Vagina (tissue), 2 donors: ENCODE results near the gene PRIM2. TPM values are rescaled to one million over a fixed set of nuclear protein-coding genes. Genes with fewer than 3 reads are reported as not detected.
"Not testable (repeated sequence)": the region's sequence is repeated elsewhere in the genome, so short reads cannot be mapped to it uniquely, and the experiment has no call there.

ENCODE experiments used
- DNase-seq, 2 donors: peaks; one replicate each; pipeline ENCODE4 v3.0.0-alpha.2; 2017; ENCODE audit errors: extremely low spot score in 2 of 2
- H3K27ac ChIP-seq: fragments of 200-600 bp; sonication (generic); one replicate; pipeline ENCODE4 v1.5.1; 2019
- H3K27me3 ChIP-seq: fragments of 200-600 bp; sonication (generic); one replicate; pipeline ENCODE4 v1.5.1; 2019
- H3K36me3 ChIP-seq, 2 donors: fragments of 200-600 bp; sonication (generic); one replicate each; pipeline ENCODE4 v1.5.1; 2017 to 2019
- H3K4me1 ChIP-seq: fragments of 200-600 bp; sonication (generic); one replicate; pipeline ENCODE4 v1.5.1; 2019
- H3K4me3 ChIP-seq, 2 donors: fragments of 200-600 bp; sonication (generic); 1 replicate in 1 of 2; 2 replicates in 1 of 2; pipeline ENCODE4 v1.5.1; 2016 to 2019
- H3K9me3 ChIP-seq: fragments of 200-600 bp; sonication (generic); one replicate; pipeline ENCODE4 v1.5.1; 2019
- POLR2A ChIP-seq, 2 donors: fragments of 450-650 bp; IDR thresholded peaks; one replicate each; pipeline ENCODE4 v1.6.1; 2017; ENCODE audit warnings: antibody characterized with exemption in 2 of 2, mild to moderate bottlenecking in 2 of 2, moderate library complexity in 2 of 2
- POLR2AphosphoS5 ChIP-seq, 2 donors: sonication (generic); formaldehyde crosslinking; IDR thresholded peaks; one replicate each; pipeline ENCODE4 v1.9.0; 2017; ENCODE audit warnings: antibody characterized with exemption in 2 of 2, mild to moderate bottlenecking in 2 of 2, low read depth in 1 of 2; ENCODE audit not compliant: insufficient read depth in 1 of 2
- intact Hi-C: fragments of 100-400 bp; cut with DNase I; formaldehyde crosslinking; loops from one replicate; pipeline ENCODE4 v1.15.1; 2023
- total RNA-seq: library from RNA; depleted of rRNA; stranded (reverse); fragments of >200 nt; gene quantifications from one replicate; pipeline ENCODE4 v1.2.3, GENCODE V29; 2016
- TF ChIP-seq, protein P1 (sequence below), 3 experiments: fragments of 450-650 bp in 2 of 3; fragments of 200-600 bp in 1 of 3; sonication (generic) in 1 of 3; IDR thresholded peaks; one replicate each; pipeline ENCODE4 v1.5.1; 2017 to 2019; ENCODE audit warnings: antibody characterized with exemption in 3 of 3, mild to moderate bottlenecking in 2 of 3, moderate library complexity in 2 of 3

The PRIM2 gene
- total RNA-seq, 1 donor from 2014 or later, result 6.9 TPM

DNA sequence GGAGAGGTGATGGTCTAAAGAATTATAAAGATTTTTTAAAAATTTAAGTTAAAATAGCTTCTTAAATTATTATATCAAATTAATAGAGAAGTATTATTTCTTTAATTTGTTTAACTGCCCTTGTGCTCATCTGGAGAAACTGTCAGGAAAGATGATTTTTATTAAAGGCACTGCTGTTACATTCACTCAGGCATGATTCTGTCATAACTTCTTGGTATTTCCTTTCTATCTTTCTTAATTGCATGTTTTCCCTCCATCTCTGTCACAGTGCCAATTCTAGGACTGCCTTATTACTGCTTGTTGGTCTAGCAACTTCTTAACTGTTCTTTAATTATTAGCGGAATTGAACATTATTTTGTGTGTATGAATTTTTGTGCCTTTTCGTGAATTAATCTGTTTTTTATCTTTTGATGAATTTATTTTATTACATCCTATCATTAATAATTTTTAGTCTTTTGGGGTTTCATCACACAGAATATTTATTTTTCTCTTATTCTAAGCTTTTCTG is 47.7 kb downstream of the PRIM2 start:
- intact Hi-C loops, H3K36me3 ChIP-seq, H3K27me3 ChIP-seq, DNase-seq, H3K9me3 ChIP-seq, H3K27ac ChIP-seq, H3K4me1 ChIP-seq, H3K4me3 ChIP-seq: not testable (repeated sequence)

DNA sequence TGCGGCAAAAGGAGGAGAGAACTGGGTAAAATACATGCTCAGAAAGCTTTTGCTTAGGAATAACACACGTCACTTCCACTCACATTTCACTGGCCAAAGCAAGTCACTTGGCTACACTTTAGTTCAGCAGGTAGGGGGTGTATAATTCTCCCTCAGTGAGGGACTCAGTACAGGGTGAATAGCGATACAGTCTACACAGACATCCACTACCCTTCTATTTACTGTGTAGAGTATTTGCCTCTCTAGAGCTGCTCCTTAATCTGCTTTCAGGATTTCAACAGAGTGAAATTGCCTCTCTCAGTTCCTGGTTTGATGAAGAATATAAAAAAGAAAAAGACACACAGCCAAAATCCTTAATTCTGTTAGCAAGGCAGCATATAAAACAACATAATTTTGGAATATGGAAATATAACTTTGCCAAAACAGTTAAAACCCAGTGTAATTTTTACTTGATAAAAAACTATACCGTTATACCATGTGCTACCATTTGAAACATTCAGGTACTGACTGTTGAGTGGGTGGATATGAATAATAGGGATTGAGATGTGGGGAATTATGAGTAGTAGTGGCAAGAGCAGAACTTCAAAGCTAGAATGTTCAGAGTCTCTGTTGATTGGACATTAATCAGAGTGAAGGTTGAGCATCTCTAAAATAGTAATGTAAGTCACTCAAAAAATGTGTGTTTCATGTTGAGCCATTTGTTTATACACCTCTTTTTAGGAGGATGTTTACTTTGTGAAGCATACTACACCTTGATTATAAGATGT is 51.7 kb downstream of the PRIM2 start:
- H3K9me3 ChIP-seq, intact Hi-C loops, H3K4me3 ChIP-seq, H3K36me3 ChIP-seq, H3K27me3 ChIP-seq, H3K4me1 ChIP-seq, H3K27ac ChIP-seq, DNase-seq: not testable (repeated sequence)

GRCh38 chr6:57371779-57372178 is 54.3 kb downstream of the PRIM2 start:
- H3K36me3 ChIP-seq, DNase-seq, H3K9me3 ChIP-seq, intact Hi-C loops, H3K4me1 ChIP-seq, H3K27me3 ChIP-seq, H3K4me3 ChIP-seq, H3K27ac ChIP-seq: not testable (repeated sequence)

DNA sequence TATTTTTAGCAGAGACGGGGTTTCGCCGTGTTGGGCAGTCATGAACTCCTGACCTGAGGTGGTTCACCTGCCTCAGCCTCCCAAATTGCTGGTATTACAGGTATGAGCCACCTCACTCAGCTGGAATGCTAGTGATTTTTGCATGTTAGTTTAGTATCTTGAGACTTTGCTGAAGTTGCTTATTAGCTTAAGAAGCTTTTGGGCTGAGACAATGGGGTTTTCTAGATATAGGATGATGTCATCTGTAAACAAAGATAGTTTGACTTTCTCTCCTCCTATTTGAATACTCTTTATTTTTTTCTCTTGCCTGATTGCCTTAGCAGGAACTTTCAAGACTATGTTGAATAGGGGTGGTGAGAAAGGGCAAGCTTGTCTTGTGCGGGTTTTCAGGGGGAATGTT is 57.3 kb downstream of the PRIM2 start:
- intact Hi-C loops, H3K4me3 ChIP-seq, H3K4me1 ChIP-seq, DNase-seq, H3K27me3 ChIP-seq, H3K27ac ChIP-seq, H3K9me3 ChIP-seq, H3K36me3 ChIP-seq: not testable (repeated sequence)

DNA sequence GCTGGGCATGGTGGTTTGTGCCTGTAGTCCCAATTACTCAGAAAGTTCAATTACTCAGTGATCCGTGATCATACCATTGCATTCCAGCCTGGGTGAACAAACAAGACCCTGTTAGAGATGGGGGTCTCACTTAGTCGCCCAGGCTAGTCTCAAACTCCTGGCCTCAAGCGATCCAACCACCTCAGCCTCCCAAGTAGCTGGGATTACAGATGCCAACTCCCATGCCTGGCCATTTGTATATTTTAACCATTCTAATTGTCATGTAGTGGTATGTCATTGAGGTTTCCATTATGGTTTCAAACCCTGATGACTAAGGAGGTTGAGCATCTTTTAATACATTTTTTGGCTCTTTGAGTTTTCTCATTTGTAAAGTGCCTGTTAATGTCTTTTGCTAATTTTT is 58.7 kb downstream of the PRIM2 start:
- H3K27me3 ChIP-seq, DNase-seq, H3K36me3 ChIP-seq, H3K27ac ChIP-seq, H3K4me3 ChIP-seq, H3K9me3 ChIP-seq, H3K4me1 ChIP-seq, intact Hi-C loops: not testable (repeated sequence)

GRCh38 chr6:57389038-57389592 is 71.7 kb downstream of the PRIM2 start:
- intact Hi-C loops, H3K27me3 ChIP-seq, H3K4me1 ChIP-seq, DNase-seq, H3K9me3 ChIP-seq, H3K27ac ChIP-seq, H3K4me3 ChIP-seq, H3K36me3 ChIP-seq: not testable (repeated sequence)

DNA sequence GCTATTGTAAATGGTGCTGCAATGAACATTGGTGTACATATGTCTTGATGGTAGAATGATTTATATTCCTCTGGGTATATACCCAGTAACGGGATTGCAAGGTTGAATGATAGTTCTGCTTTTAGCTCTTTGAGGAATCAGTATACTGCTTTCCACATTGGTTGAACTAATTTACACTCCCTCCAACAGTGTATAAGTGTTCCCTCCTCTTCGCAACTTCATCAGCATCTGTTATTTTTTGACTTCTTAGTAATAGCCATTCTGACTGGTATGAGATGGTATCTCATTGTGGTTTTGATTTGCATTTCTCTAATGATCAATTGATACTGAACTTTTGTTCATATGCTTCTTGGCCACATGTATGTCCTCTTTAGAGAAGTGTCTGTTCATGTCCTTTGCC is 73.4 kb downstream of the PRIM2 start:
- H3K27me3 ChIP-seq, H3K27ac ChIP-seq, H3K9me3 ChIP-seq, DNase-seq, H3K4me1 ChIP-seq, intact Hi-C loops, H3K4me3 ChIP-seq, H3K36me3 ChIP-seq: not testable (repeated sequence)

- DNase-seq, H3K27ac ChIP-seq, H3K36me3 ChIP-seq, H3K9me3 ChIP-seq, H3K4me1 ChIP-seq, intact Hi-C loops, H3K27me3 ChIP-seq, H3K4me3 ChIP-seq: not testable (repeated sequence)
Observed at GRCh38 chr6:57392047-57392446, 74.6 kb downstream of the PRIM2 start.

- H3K4me3 ChIP-seq, H3K4me1 ChIP-seq, H3K27ac ChIP-seq, intact Hi-C loops, H3K36me3 ChIP-seq, H3K9me3 ChIP-seq, H3K27me3 ChIP-seq, DNase-seq: not testable (repeated sequence)
Observed at GRCh38 chr6:57419341-57419740, 101.9 kb downstream of the PRIM2 start.

GRCh38 chr6:57421503-57421902 is 104.1 kb downstream of the PRIM2 start:
- no peak overlapping the region for H3K27ac ChIP-seq
- intact Hi-C loops, result no loop called here
- no peak for DNase-seq
- no peaks in the 10 kb centered on the region for H3K4me1 ChIP-seq
- H3K4me3 ChIP-seq, result no peak overlapping the region
- no peaks in the 10 kb centered on the region for H3K27me3 ChIP-seq
- H3K9me3 ChIP-seq, result no peaks in the 10 kb centered on the region
- TF ChIP-seq POLR2A (IDR thresholded peaks at IDR 0.05) (no peak), POLR2AphosphoS5 (IDR thresholded peaks at IDR 0.05; ENCODE audit: insufficient read depth in 1 of 2, low read depth in 1 of 2) (no peak)
- TF ChIP-seq, protein P1, sequence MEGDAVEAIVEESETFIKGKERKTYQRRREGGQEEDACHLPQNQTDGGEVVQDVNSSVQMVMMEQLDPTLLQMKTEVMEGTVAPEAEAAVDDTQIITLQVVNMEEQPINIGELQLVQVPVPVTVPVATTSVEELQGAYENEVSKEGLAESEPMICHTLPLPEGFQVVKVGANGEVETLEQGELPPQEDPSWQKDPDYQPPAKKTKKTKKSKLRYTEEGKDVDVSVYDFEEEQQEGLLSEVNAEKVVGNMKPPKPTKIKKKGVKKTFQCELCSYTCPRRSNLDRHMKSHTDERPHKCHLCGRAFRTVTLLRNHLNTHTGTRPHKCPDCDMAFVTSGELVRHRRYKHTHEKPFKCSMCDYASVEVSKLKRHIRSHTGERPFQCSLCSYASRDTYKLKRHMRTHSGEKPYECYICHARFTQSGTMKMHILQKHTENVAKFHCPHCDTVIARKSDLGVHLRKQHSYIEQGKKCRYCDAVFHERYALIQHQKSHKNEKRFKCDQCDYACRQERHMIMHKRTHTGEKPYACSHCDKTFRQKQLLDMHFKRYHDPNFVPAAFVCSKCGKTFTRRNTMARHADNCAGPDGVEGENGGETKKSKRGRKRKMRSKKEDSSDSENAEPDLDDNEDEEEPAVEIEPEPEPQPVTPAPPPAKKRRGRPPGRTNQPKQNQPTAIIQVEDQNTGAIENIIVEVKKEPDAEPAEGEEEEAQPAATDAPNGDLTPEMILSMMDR (IDR thresholded peaks at IDR 0.05), result no peak
- H3K36me3 ChIP-seq, result no peaks in the 10 kb centered on the region
